Measurements from ENCODE around the gene DEFB126.
"Not testable (repeated sequence)": the region's sequence is repeated elsewhere in the genome, so short reads cannot be mapped to it uniquely, and the experiment has no call there.

The DEFB126 gene

DNA sequence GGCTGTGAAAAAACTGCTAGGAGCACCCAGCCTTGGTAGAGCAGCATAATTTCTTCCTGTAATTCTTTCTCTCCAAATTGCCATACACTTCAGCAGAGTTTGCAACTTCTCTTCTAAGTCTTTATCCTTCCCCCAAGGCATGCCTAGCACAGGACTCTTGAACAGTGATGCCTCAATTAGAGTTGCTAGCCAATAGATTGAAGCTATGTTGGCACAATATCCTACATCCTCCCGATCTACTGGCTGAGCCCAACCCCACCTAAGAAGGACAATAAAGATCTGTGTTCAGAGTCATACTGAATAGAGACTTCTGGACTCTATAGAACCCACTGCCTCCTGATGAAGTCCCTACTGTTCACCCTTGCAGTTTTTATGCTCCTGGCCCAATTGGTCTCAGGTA is at the start of gene DEFB126:
TSS of gene DEFB126 (plus strand) at position 301 of the 400 bp plus-strand sequence. CDS start at position 340, 39 bp downstream.
- H3K27me3 ChIP-seq (ENCODE audit: control insufficient read depth, low read length) = peaks cover 19% of the 10 kb centered on the region
- H3K27ac ChIP-seq (ENCODE audit: low read depth, low read length) = no peak within 1 kb of the TSS
- no peaks in the 10 kb centered on the region for H3K9me2 ChIP-seq (replicated peaks; ENCODE audit: control insufficient read depth, low read length)
- H3F3A ChIP-seq (ENCODE audit: control insufficient read depth, insufficient read depth) = no peaks in the 10 kb centered on the region
- no peaks in the 10 kb centered on the region for H4K20me1 ChIP-seq (ENCODE audit: control insufficient read depth, insufficient read depth, low read depth, low read length)
- H3K4me3 ChIP-seq (ENCODE audit: low read length) = no peak within 1 kb of the TSS
- H3K9me3 ChIP-seq (ENCODE audit: control insufficient read depth, insufficient read depth, low read length) = no peaks in the 10 kb centered on the region; the same call in 1 of the 2 replicates
- no peaks in the 10 kb centered on the region for H3K79me2 ChIP-seq (ENCODE audit: control insufficient read depth, low read length)
- no peak within 1 kb of the TSS for H3K4me2 ChIP-seq (ENCODE audit: low read length)
- no peaks in the 10 kb centered on the region for H3K4me1 ChIP-seq (ENCODE audit: control insufficient read depth, low read length)
- TF ChIP-seq CTCF (IDR thresholded peaks at IDR 0.05; ENCODE audit: low read depth, low read length, poor library complexity, severe bottlenecking) = no peak
- no peak for TF ChIP-seq EZH2phosphoT487 (IDR thresholded peaks at IDR 0.05; ENCODE audit: borderline replicate concordance, low read length)
- H3K36me3 ChIP-seq (ENCODE audit: control insufficient read depth, low read length) = no peaks in the 10 kb centered on the region

- H3K4me3 ChIP-seq (ENCODE audit: low read length) = no peak overlapping the region
- no peaks in the 10 kb centered on the region for H3K79me2 ChIP-seq (ENCODE audit: control insufficient read depth, low read length)
- no peaks in the 10 kb centered on the region for H3K36me3 ChIP-seq (ENCODE audit: control insufficient read depth, low read length)
- no peak overlapping the region for H3K27ac ChIP-seq (ENCODE audit: low read depth, low read length)
- H3K4me2 ChIP-seq (ENCODE audit: low read length) = no peak overlapping the region
- H3K4me1 ChIP-seq (ENCODE audit: control insufficient read depth, low read length) = no peaks in the 10 kb centered on the region
- H3F3A ChIP-seq (ENCODE audit: control insufficient read depth, insufficient read depth) = no peaks in the 10 kb centered on the region
- H4K20me1 ChIP-seq (ENCODE audit: control insufficient read depth, insufficient read depth, low read depth, low read length) = no peaks in the 10 kb centered on the region
- TF ChIP-seq CTCF (IDR thresholded peaks at IDR 0.05; ENCODE audit: low read depth, low read length, poor library complexity, severe bottlenecking) = no peak
- H3K27me3 ChIP-seq (ENCODE audit: control insufficient read depth, low read length) = peaks cover 4% of the 10 kb centered on the region
- H3K9me3 ChIP-seq (ENCODE audit: control insufficient read depth, insufficient read depth, low read length) = 0 out of 2 replicates have a peak, but pooled peaks cover 2% of the 10 kb centered on the region
- no peaks in the 10 kb centered on the region for H3K9me2 ChIP-seq (replicated peaks; ENCODE audit: control insufficient read depth, low read length)
Measured at GRCh38 chr20:93641-94040, 48.7 kb upstream of the DEFB126 start.

DNA sequence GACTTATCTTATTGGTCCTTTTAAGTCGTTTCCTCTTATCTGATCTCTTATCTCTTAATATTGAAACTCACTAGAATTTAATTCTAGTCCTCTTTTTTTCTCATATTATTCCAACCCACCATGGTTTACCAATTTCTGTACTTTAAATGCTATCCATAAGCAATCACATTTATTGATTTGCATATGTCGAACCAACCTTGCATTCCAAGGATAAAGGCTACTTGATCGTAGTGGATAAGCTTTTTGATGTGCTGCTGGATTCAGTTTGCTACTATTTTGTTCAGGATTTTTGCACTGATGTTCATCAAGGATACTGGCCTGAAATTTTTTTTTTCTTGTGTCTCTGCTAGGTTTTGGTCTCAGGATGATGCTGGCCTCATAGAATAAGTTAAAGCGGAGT is 47.2 kb upstream of the DEFB126 start:
- H3K9me3 ChIP-seq (ENCODE audit: control insufficient read depth, insufficient read depth, low read length) = 0 out of 2 replicates have a peak, but pooled peaks cover 2% of the 10 kb centered on the region

DNA sequence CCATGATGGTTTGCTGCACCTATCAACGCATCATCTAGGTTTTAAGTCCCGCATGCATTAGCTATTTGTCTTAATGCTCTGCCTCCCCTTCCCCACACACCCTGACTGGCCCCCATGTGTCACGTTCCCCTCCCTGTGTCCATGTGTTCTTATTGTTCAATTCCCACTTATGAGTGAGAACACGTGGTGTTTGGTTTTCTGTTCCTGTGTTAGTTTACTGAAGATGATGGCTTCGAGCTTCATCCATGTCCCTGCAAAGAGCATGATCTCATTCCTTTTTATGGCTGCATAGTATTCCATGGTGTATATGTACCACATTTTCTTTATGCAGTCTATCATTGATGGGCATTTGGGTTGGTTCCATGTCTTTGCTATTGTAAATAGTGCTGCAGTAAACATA is 44.7 kb upstream of the DEFB126 start:
- H3K4me3 ChIP-seq (ENCODE audit: low read length); H3K36me3 ChIP-seq (ENCODE audit: control insufficient read depth, low read length); H3F3A ChIP-seq (ENCODE audit: control insufficient read depth, insufficient read depth); H3K9me2 ChIP-seq (replicated peaks; ENCODE audit: control insufficient read depth, low read length); H4K20me1 ChIP-seq (ENCODE audit: control insufficient read depth, insufficient read depth, low read depth, low read length); H3K27me3 ChIP-seq (ENCODE audit: control insufficient read depth, low read length); H3K9me3 ChIP-seq (ENCODE audit: control insufficient read depth, insufficient read depth, low read length); H3K4me2 ChIP-seq (ENCODE audit: low read length); H3K27ac ChIP-seq (ENCODE audit: low read depth, low read length); H3K79me2 ChIP-seq (ENCODE audit: control insufficient read depth, low read length); H3K4me1 ChIP-seq (ENCODE audit: control insufficient read depth, low read length): not testable (repeated sequence)

More for the DNA sequence above, 47.2 kb upstream of the DEFB126 start:
- no peak for TF ChIP-seq CTCF (IDR thresholded peaks at IDR 0.05; ENCODE audit: low read depth, low read length, poor library complexity, severe bottlenecking)
- TF ChIP-seq EZH2phosphoT487 (IDR thresholded peaks at IDR 0.05; ENCODE audit: borderline replicate concordance, low read length) = no peak
- Histone ChIP-seq H3K36me3 (ENCODE audit: control insufficient read depth, low read length) (no peaks in the 10 kb centered on the region), H4K20me1 (ENCODE audit: control insufficient read depth, insufficient read depth, low read depth, low read length) (no peaks in the 10 kb centered on the region), H3F3A (ENCODE audit: control insufficient read depth, insufficient read depth) (no peaks in the 10 kb centered on the region), H3K4me3 (ENCODE audit: low read length) (no peak overlapping the region), H3K9me2 (replicated peaks; ENCODE audit: control insufficient read depth, low read length) (no peaks in the 10 kb centered on the region), H3K79me2 (ENCODE audit: control insufficient read depth, low read length) (no peaks in the 10 kb centered on the region), H3K4me2 (ENCODE audit: low read length) (no peak overlapping the region), H3K4me1 (ENCODE audit: control insufficient read depth, low read length) (no peaks in the 10 kb centered on the region), H3K27ac (ENCODE audit: low read depth, low read length) (no peak overlapping the region), H3K27me3 (ENCODE audit: control insufficient read depth, low read length) (peaks cover 8% of the 10 kb centered on the region)
